8988T (cell line): Measurements from ENCODE around the gene DVL1.
"Not testable (repeated sequence)": the region's sequence is repeated elsewhere in the genome, so short reads cannot be mapped to it uniquely, and the experiment has no call there.

Source experiments
- DNase-seq: peaks from one replicate; pipeline ENCODE4 v3.0.0; 2011

DVL1 gene

DNA sequence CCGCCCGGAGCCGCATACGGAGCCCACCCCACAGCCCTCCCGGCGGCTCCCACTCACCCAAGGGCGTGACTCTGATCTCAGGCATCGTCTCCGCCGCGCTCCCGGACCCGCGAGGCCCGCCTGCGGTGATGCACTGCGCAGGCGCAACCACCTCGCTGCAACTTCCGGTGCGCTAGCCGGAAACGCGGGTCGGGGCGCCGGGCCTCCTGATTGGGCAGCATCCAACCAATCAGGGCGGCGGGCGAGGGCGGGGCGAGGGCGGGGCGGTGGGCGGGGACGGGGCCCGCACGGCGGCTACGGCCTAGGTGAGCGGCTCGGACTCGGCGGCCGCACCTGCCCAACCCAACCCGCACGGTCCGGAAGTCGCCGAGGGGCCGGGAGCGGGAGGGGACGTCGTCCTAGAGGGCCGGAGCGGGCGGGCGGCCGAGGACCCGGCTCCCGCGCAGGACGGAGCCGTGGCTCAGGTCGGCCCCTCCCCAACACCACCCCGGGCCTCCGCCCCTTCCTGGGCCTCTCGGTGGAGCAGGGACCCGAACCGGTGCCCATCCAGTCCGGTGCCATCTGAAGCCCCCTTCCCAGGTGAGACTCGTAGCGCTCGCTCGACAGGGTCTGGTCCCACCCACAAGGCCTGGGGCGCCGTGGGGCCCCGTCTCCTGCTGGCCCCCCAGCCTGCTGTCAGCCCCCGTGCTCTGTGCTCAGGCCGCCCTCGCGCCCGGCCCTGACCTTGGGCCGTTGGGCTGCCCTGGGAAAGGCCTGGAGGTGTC is 24.5 kb downstream of the DVL1 start, which contains the start of the genes CPTP and INTS11:
TSS of gene CPTP (plus strand) at position 279 of the 764 bp plus-strand sequence. CDS start 2,109 bp downstream, outside the sequence.
TSS of gene INTS11 (minus strand) at position 137 of the 764 bp plus-strand sequence. CDS start at position 85, 52 bp downstream.
- peak; percentile 81 for DNase-seq

DNA sequence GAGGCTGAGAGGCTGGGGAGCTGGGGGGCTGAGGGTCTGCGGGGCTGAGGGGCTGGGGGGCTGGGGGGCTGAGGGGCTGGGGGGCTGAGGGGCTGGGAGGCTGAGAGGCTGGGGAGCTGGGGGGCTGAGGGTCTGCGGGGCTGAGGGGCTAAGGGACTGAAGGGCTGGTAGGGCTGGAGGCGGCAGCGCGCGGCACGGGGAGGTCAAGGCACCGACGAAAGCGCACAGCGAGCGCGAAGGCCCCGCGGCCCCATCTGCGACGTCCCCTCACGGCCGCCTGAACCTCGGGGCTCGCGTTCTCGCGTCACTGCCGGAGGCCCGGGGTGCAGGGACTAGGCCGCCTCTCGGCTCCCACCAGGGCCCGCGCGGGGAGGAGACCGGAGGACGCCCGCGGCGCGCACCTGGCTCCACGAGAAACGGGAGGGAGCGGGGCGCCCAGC is 25.1 kb downstream of the DVL1 start:
- DNase-seq: no peak

DNA sequence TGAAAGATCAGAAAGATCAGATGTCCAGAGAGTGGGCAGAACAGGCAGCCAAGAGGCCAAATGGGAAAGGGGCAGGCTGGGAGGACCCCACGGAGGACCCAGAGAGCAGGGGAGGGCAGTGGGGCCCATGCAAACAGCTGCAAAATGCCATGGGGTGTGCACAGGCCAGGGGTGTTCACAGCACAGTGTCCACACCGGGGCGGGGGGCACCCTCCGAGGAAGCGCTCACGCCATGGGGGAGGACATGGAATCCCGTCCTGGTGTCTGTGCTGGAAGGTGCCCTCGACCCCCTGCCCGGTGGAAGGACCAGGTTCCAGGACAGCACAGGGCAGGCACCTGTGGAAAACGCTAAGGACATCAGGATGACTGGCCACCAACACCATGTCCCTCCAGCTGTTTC is 26.3 kb downstream of the DVL1 start:
- no peak for DNase-seq

DNA sequence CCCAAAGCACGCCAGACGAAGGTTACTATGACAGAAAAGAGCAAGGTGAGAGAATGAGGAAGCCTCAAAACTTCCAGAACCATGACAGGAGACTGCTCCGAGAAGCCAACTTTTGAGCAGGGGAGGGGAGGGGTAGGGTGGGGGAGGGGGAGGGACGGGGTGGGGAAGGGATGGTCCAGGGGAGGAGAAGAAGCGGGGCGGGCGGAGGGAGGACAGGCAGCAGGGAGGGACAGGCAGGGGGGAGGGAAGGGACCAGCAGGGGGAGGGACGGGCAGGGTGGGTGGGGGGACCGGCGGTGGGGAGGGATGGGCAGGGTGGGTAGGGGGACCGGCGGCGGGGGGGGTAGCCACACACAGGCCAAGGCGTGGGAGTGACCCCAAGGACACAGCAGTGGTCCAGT is 26.8 kb downstream of the DVL1 start:
- no peak for DNase-seq

DNA sequence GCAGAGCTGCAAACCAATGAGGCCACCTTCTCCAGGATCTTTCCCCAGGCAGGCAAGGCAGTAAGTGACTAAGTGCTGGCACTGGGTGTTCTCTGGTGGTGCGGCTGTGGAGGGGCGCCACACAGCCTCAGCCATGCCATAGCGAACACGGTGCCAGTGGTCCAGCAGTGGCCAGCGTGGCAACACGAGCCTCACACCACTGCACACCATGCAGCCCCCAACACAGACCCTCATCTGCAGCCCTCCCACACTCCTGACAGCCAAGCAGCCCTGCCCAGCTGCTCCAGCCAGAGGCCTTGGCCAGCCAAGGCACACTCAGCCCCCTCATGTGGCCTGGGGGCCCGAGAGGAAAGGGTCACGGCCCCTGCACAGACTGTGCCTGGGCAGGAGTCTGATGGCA is 27.7 kb downstream of the DVL1 start:
- DNase-seq: no peak

DNA sequence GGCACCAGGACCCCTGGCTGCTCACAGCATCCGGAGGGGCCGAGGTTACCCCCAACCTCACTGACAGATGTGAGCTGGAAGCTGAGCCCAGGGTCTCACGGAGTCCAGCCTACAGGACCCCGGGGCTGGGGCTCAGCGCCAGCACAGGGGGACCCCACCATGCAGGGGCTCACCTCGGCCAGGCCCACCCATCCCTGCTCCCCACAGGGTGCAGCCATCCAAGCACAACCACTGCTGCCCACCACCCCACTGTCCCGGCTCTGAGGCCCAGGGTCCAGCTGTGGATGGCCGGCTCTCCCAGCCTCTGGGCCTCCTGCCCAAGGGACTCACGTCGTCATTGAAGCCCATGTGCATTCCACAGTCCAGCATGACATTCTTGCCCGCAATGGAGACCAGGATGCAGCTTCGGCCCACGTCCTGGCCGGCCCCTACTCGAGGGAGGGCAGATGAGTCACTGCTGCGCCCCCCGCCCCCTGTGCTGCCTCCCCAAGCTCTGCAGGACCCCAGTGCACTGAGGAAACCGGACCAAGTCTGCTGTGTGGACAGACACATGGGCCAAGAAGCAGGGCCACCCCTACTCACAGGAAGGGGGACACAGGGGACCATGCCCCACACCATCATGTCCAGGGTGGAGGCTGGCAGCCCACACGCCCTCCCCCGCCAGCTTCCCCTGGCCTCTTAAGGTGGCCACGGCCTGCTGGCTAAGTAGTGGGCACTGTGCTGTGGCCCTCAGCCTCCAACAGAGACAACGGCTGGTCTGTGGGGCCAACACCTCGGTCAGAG is 28.4 kb downstream of the DVL1 start:
- DNase-seq: no peak

DNA sequence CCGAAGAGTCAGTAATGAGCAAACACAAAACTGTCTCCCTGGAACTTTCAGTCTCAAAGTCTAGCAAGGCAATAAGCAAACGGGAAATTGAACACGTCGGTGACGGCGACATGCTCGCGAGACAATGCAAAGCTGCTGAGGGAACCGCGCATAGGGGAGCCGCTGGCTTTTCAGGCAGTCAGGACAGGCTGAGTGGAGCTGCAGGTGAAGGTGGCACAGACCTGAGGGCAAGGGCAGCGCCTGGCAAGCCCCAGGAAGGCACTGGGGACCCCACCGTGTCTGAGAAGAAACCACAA is 29.6 kb downstream of the DVL1 start:
- DNase-seq: no peak

DNA sequence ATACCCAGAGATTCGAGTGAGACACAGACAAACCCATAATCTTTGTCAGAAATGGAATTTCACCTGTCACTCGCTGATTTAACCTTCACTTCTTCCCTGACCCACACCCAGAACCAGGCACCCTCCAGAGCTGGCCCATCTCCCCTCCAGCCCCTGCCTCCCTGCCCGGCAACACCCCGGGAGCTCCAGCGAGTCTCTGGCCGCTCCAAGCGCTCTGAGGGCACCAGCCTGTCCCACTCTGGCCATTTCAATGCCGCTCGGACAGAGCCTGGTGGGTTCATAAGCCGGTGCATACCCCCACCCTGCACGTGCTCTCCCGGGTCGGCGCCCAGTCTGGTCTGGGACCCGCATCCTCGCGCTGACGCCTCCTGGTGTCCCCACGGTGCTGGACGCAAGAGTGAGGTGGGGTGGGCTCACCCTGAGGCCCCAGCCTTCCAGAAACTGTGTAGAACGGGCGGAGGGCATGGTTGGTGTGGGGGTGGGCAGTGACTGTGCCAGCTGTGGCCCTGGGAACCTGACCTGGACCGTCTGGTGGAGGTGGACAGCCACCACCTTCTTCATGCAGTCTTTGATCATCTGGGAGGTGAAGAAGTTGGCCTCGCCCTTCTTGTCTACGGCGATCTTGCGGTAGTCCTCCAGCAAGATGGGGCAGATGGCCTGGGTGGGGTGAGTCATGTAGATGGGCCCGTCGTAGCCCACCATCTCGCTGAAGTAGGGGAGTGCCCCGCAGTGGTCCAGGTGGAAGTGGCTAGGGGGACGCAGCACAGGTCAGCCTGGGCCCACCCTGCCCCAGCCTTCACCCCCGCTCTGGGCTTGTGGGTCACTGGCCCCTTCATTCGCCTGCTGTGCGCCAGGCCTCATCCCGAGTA is 30.2 kb downstream of the DVL1 start:
- DNase-seq: no peak

DNA sequence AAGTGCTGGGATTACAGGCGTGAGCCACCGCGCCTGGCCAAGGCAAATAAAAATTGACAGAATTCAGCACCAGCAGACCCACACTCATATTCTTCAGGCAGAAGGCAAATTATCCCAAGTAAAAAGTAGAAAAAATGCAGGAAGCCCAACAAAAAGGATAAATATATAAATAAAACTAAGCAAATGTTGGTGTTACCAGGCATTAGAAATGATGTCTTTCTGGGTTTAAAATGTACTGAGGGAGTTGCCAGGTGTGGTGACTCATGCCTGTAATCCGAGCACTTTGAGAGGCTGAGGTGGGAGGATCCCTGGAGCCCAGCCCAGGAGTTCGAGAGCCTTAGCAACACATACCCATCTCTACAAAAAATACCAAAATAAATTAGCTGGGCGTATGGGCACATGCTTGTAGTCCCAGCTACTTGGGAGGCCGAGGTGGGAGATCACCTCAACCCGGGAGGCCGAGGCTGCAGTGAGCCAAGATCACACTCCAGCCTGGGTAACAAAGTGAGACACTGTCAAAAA is 31.0 kb downstream of the DVL1 start:
- no peak for DNase-seq

DNA sequence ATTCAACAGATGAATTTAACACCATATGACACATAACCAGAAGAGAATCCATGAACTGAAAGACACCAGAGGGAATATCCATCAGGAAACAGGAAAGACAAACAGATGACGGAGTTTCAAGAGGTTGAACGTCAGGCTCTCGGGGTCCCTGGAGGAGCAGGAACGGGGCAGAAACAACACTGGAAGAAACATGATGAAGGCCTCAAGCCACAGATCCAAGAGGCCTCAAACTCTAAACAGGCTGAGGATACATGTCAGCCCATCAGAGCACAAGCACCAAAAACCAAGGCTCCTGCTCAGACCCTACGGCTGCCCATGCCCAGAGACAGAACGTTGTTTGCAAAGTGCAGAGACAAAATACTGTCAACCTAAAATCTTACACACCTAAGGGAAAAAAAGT is 31.8 kb downstream of the DVL1 start:
- no peak for DNase-seq

DNA sequence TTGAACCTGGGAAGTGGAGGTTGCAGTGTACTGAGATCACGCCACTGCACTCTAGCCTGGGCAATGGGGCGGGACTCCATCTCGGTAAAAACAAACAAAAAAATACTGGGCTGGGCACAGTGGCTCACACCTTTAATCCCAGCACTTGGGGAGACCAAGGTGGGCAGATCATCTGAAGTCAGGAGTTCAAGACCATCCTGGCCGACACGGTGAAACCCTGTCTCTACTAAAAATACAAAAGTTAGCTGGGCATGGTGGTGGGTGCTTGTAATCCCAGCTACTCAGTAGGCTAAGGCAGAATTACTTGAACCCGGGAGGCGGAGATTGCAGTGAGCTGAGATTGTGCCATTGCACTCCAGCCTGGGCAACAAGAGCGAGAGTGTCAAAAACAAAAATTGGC is 33.0 kb downstream of the DVL1 start:
- not testable (repeated sequence) for DNase-seq

DNA sequence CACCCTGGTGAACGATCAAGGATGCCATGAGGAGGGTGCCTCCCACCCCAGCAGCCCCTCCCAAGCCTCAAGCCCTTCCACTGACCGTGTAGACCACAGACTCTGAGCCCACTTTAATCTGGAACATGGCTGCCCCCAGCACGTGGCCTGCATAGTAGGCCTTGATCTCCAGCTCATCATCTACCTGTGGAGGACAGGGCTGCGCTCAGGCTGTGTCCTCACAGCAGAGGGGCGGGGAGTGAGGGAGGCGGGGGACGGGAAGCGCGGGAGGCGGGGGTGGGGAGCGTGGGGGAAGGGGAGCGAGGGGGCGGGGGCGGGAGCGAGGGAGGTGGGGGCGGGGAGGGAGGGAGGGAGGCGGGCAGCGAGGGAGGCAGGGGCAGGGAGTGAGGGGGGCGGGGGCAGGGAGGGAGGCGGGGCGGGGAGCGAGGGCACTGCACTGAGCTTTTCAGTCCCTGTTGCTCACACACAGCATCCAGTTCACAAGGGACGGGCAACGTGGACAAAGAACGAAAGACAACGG is 33.7 kb downstream of the DVL1 start:
- DNase-seq: no peak

DNA sequence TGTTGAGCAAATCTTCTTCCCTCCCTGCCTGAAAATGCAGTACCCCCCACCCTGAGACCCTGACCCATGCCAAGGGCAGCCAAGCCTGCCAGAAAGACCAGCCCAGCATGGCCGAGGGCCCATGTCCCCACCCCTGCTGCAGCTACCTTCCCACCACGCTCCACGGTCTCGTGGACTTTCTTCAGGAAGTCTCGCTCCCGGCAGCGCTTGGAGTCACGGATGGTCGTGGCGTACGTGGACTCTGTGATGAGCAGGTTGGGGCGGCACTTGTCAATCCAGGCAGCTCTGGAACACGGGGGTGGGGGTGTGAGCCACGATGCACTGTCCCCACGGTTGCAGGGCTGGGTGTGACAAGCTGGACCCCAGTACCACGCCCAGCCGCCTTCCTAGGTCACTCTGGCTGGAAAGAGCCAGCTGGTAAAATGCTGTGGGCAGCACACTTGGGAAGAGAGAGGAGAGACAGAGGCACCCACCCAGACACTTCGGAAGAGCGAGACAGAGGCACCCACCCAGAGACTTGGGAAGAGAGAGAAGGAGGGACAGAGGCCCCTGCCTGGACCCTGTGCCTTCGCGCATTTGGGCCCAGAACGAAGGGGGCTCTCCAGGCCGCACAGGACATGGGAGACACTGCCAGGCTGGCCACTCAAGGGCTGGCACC is 34.4 kb downstream of the DVL1 start:
- no peak for DNase-seq

DNA sequence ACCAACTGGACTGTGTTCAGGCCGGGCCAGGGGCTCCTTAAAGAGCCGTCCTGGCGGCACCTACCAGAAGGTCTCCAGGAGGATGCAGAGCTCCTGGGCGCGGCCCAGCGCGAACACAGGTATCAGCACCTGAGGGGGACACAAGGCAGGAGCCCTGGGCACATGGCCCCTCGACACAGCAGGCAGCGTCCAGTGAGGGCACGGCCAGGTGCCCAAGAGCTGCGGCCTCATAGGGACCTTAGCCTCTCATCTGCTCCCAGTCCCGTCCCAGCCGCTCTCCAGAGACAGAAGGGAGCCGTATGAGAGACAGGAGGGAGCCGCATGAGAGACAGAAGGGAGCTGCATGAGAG is 35.0 kb downstream of the DVL1 start:
- DNase-seq: no peak

DNA sequence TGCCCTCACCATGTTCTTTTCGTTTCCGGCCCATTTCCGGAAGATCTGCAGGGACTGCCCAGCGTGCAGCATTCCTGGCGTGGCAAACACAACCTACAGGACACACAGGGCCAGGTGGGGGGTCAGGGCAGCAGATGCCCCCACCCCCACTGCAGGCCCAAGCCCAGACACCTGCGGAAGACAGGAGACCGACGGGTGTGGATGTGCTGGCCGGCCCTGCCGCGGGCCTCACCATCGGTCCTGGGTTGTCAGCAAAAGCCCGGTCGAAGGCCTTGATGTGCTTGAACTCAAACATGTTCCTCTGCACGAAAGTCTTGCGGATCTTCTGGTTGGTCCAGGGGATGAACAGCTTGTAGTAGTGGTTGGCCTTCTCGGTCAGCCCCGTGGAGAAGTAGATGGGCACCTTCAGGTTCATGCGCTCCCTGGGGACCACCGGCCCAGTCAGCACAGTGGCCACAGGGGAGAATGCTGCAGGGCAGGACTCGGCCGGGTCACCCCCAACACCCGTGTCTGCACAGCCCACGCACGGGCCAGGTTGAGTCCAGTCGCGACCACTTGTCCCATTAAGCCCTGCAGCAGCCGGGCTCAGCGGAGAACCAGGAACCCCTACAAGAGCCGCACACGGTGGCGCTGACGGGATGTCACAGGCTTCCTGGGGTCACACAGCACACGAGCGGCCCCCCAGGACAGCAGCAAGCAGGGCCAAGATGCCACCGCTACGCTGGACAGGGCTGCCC is 35.5 kb downstream of the DVL1 start:
- no peak for DNase-seq

DNA sequence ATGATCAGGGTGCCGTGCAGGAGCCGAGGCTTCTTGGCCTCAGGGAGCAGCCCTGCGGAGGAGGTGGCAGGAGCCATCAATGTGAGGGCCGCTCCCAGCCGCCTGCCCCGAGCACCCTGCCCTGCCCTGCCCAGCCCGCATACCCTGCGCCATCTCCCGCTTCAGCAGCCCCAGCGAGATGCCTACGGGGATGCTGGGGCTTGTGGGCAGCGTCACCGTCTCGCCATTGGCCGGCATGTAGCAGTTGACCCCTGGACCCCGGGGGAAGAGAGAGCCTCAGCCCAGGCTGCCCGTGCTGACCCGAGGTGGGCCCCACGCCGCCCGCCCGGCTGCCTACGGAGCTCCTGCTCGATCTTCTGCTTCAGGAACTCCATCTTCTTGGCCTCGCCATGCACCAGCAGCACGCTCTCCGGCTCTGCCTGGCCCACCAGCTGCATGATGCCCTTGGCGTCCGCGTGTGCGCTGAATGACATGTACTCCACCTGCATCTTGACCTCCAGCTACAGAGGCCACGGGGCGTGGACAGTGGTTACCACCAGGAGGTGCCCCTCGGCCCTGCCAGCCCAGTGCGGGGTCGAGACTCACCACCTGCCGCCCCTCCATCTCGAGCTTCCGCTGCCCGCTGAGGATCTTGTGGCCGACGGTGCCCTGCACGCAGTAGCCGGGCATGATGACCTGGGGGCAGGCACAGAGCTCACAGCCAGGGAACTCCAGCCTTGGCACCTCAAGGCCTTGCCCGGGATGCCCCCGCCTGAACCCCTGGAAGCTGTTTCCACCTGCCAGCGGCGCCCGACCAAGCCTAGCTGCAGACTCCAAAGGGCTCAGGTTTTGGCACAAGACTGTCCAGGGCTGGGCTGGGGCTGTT is 36.5 kb downstream of the DVL1 start:
- DNase-seq: no peak

DNA sequence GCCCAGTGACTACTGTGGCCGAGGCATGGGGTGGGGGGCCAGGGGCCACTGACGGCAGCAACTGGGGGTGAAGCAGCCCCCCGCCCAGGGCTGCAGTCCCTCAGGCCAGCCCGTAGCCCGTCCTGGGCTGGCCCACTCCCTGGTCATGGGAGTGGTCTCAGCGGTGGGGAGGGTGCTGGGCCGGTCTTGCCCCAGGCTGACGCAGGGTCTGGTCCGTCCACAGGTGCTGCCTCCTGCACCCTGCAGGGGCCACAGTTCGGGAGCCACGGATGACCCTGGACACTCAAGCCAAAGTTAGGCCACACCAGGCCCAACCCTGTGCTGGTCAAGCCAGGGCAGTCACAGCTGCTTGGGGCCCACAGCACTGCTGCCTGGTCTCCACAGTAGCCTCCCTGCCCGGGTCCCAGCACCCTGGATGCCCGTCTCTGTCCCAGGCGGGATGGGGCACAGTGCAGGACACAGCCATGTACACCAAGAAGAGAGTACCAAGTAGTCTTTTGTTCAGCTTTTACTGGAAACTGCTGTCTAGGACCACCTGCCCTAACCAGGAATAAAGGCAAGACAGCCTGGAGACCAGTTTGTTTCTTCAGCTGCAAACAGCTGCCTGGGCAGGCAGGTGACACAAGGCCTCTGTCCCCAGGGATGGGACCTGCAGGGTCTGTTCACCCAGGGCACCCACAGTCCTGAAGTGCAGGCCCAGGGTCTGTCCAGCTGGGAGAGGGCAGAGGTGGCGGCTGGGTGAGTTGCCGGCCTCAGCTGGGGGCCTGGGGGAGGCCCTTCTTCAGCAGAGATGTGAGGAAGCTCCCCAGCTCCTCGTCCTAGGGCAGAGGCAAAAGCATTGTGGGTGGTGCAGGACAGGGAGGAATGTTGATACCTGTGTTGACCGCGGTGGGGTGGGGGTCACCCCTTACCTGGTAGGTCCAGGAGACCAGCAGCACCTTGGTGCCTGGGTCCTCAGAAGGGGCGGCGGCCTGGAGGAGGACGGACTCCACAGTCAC is 37.8 kb downstream of the DVL1 start:
- no peak for DNase-seq

DNA sequence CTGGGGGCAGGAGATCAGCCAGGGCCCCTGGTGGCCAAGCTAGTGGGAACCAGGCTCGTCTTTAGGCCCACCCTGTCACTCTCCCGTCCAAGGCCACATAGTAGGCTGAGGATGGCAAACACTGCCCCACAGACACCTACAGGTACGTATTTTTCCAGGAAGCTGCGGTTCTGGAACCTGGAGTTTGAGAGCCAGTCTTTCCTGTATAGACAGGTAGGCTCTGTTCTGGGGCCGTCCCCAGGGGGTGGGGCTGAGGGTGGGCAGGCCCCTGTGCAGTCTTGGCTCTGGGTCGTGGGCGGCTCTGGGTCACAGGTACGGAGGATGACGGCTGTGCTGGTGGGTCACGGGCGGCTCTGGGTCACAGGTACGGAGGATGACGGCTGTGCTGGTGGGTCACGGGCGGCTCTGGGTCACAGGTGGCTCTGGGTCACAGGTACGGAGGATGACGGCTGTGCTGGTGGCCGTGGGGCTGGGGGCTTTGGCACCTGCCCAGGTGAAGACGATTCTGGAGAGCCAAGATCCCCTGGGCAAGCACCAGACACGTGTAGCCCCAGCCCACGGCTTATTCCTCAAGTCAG is 38.7 kb downstream of the DVL1 start:
- no peak for DNase-seq

DNA sequence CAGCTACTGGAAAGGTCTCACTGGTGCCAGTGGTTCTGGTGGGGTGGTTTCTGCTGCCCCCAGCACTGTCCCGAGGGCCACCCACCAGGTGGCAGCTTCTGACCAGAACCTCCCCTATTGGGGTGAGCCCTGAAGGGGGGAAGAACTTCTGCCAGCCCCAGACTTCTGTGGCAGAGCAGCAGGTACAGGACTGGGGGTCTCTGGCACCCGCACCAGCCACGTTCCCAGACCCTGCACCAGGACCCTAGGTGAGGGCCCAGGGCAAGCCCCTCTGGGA is 39.2 kb downstream of the DVL1 start:
- DNase-seq: no peak
